Heart left ventricle (tissue), 13 donors: ENCODE results near the gene AASS.
"Not testable (repeated sequence)": the region's sequence is repeated elsewhere in the genome, so short reads cannot be mapped to it uniquely, and the experiment has no call there.

ENCODE experiments used
- POLR2A ChIP-seq, 2 donors: fragments of 450-650 bp; IDR thresholded peaks; one replicate each; pipeline ENCODE4 v1.6.1; 2017; ENCODE audit warnings: antibody characterized with exemption in 2 of 2, mild to moderate bottlenecking in 2 of 2, moderate library complexity in 2 of 2
- TF ChIP-seq, protein P1 (sequence below), 12 donors: fragments of 200-600 bp; sonication (generic) in 4 of 12; IDR thresholded peaks; one replicate each; pipeline versions ENCODE4 v1.5.0 to v1.8.0; 2018 to 2022; ENCODE audit warnings: antibody characterized with exemption in 12 of 12, mild to moderate bottlenecking in 5 of 12
- donor health status: ischemic (EF 13 %, LVEDD 7.1; RV severe dilation, severe dysfunction).
- donor health status: DM: no; HTN: yes; CAD: no.
- donor health status: DM: no; HTN: no; CAD: no.
- donor health status: ischemic (EF 25% LVEDD 6.9; RV normal size, moderate dysfunction).
- donor health status: ischemic (EF 25% LVEDD 5.7; RV mildly dilated, moderate dysfunction).
- donor health status: ischemic (EF 35%, LVEDD 5.7; RV mildly dilated, moderate dysfunction).
- donor health status: nonischemic (EF 11% LVEDD 7.7; RV severe dilation, severe dysfunction).
- donor health status: DM: yes; HTN: yes; CAD: no.
- donor health status: PGD.
- donor health status: ischemic (EF 29% LVEDD 5.4; RV normal size, mild dysfunction).
- donor health status: nonischemic (EF 23%, LVEDD 6.1; RV moderate dilation, normal function).

GRCh38 chr7:122172144-122172543, 28.1 kb upstream of the AASS start:
- TF ChIP-seq, protein P1, sequence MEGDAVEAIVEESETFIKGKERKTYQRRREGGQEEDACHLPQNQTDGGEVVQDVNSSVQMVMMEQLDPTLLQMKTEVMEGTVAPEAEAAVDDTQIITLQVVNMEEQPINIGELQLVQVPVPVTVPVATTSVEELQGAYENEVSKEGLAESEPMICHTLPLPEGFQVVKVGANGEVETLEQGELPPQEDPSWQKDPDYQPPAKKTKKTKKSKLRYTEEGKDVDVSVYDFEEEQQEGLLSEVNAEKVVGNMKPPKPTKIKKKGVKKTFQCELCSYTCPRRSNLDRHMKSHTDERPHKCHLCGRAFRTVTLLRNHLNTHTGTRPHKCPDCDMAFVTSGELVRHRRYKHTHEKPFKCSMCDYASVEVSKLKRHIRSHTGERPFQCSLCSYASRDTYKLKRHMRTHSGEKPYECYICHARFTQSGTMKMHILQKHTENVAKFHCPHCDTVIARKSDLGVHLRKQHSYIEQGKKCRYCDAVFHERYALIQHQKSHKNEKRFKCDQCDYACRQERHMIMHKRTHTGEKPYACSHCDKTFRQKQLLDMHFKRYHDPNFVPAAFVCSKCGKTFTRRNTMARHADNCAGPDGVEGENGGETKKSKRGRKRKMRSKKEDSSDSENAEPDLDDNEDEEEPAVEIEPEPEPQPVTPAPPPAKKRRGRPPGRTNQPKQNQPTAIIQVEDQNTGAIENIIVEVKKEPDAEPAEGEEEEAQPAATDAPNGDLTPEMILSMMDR (IDR thresholded peaks at IDR 0.05), result not testable (repeated sequence)
- not testable (repeated sequence) for TF ChIP-seq POLR2A (IDR thresholded peaks at IDR 0.05)
